ENCODE measurements around the gene RTRAF.

DNA sequence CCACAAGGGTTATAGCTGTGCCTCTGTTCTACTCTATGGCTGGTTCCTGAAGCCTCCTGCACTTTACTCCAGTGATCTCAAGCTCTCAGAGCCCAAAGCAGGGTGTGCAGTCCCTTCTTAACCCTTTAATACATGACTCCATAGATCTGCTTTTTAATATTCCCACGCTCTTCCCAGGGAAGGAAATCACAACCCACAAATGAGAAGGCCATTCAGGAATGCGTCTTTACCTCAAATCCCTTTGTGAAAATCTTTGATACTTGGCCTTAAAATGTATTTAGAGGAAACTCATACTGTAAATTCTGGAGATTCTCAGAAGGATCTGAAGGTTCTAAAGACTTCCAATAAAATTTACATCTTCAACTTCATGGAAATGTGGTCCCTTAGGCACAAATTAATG lies 62.5 kb downstream of the RTRAF start:
- TF ChIP-seq HDAC8 (tag; IDR thresholded peaks at IDR 0.05) (no peak), POLR2AphosphoS5 (IDR thresholded peaks at IDR 0.05; ENCODE audit: control insufficient read depth, insufficient read depth, low read depth, low read length) (no peak), JUN (IDR thresholded peaks at IDR 0.05; ENCODE audit: borderline replicate concordance, low read depth, low read length) (no peak), JUN (CRISPR knock-in tag; IDR thresholded peaks at IDR 0.05; ENCODE audit: borderline replicate concordance) (no peak), POLR2A (conservative IDR thresholded peaks at IDR 0.05) (no peak), HOXB6 (CRISPR knock-in tag; IDR thresholded peaks at IDR 0.05; ENCODE audit: borderline replicate concordance) (no peak), ZFX (CRISPR knock-in tag; IDR thresholded peaks at IDR 0.05) (no peak), CEBPG (CRISPR knock-in tag; IDR thresholded peaks at IDR 0.05) (no peak), CEBPG (tag; conservative IDR thresholded peaks at IDR 0.05 in 1 of 2, IDR thresholded peaks at IDR 0.05 in 1 of 2) (no peak), RAD21 (CRISPR knock-in tag; conservative IDR thresholded peaks at IDR 0.05 in 1 of 2, IDR thresholded peaks at IDR 0.05 in 1 of 2) (no peak), SFPQ (IDR thresholded peaks at IDR 0.05; ENCODE audit: low read depth, low read length) (no peak), CTCF (IDR thresholded peaks at IDR 0.05 in 2 of 3, conservative IDR thresholded peaks at IDR 0.05 in 1 of 3; ENCODE audit: insufficient read depth in 2 of 3, low read depth in 1 of 3, low read length in 3 of 3) (no peak)
- TF ChIP-seq, protein P1, sequence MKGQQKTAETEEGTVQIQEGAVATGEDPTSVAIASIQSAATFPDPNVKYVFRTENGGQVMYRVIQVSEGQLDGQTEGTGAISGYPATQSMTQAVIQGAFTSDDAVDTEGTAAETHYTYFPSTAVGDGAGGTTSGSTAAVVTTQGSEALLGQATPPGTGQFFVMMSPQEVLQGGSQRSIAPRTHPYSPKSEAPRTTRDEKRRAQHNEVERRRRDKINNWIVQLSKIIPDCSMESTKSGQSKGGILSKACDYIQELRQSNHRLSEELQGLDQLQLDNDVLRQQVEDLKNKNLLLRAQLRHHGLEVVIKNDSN (CRISPR knock-in tag; IDR thresholded peaks at IDR 0.05): no peak

All from K562 (cell line).